HG03342 (cell line): ENCODE measurements around the gene TCP1.
"Not testable (repeated sequence)": the region's sequence is repeated elsewhere in the genome, so short reads cannot be mapped to it uniquely, and the experiment has no call there.

Experiments
- ATAC-seq: cut with Tn5 transposase; IDR thresholded peaks from one replicate; pipeline ENCODE4 v1.9.1; 2021; ENCODE audit warnings: mild to moderate bottlenecking, moderate library complexity; ENCODE audit not compliant: unreplicated experiment

TCP1 gene

DNA sequence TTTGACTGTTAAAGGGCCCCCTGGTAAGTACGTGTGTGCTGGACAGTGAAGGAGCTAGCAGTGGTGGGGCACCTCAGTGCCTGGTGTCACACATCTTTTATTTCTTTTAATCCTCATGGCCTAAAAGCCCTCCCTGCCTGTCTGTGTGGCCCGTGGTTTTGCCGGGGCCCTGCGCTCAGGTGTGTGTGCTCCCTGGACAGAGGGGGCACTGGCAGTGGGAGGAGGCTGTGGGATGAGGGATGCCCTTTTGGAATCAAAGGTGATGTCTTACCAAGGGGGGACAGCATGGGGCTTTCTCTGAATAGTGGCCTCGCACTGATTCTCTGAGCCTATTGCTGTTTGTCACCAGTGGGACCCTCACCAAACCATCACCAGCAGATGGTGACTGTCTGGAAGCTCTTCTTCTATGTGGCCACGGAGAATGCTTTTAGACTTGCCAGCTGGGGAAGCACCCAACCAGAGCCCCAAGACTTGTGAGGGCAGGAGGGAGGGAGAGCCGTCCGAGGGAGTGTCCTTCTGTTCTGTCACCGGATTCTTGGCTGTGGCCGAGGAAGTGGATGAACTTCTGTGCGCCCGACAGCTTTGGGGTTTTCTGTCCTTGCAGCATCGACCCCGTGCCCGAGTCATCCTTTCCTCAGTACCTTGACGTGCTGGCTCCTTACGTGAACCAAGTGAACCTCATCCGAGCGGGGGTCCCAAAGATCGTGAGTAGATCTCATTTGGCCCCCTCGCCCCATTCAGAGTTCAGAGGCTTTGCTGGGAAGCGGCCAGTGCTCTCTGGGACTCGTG, 28.7 kb upstream of the TCP1 start:
- no peak for ATAC-seq

DNA sequence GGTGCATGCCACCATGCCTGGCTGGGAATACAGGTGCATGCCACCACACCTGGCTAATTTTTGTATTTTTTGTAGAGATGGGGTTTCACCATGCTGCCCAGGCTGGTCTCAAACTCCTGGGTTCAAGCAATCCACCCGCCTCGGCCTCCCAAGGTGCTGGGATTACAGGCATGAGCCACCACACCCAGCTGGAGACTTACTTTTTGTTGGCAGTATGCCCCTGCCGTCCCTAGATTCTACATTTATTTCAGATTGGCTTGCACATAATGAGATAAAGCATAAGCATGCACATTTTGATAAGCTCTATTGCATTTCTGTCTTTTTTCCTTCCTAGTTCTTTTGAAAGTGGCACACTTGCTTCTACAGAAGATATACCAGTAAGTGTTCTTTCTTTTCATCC, 27.4 kb upstream of the TCP1 start:
- not testable (repeated sequence) for ATAC-seq

DNA sequence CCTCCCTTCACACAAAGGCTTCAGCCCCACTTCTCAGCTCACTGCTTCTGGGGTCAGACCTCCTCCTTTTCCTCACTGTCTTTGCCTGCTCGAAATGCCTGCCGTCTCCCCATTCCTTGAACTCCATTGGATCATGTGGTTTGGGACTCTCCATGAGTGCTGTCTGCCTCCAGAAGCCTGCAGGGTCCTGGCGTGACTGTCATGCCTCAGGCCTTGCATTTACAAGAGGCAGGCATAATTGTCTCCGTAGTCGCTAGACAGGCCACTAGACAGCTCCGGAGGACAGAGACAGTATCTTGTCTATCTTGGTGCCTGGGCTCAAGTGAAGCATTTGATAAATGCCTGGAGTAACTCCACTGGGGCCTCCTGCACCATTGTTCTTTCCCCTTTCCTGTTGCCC, 26.0 kb upstream of the TCP1 start:
- ATAC-seq = no peak

DNA sequence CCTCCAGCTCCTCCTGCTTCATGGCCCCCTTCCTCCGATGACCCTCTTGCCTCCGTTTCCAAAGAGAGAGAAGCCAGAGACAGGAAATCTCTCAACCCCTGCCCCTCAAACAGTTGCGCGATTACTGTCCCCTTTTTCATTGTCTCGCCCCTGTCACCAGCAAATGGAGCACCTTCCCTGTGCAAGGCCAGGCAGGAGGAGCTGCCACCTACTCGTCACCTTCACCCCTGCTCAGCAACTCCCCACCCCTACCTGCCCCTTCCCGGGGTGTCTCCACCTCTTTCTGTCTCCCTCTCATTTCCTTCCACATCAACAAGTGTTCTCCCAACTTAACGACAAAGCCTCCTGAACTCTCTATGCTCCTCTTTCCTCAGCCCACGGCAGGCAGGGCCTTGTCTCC, 24.4 kb upstream of the TCP1 start:
- no peak for ATAC-seq

DNA sequence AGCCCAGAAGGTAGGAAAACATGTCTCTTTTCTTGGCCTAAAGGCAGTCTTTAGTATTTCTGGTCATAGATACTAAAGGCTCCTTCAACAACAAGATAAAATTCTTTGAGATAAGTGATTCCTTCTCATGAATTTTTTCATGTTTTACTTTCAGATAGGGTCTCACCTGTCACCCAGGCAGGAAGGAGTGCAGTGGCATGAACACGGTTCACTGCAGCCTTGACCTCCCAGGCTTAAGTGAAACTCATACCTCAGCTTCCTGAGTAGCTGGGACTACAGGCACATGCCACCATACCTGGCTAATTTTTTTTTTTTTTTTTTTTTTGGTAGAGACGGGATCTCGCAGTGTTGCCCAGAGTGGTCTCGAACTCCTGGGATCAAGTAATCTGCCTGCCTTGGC, 19.7 kb upstream of the TCP1 start:
- no peak for ATAC-seq

DNA sequence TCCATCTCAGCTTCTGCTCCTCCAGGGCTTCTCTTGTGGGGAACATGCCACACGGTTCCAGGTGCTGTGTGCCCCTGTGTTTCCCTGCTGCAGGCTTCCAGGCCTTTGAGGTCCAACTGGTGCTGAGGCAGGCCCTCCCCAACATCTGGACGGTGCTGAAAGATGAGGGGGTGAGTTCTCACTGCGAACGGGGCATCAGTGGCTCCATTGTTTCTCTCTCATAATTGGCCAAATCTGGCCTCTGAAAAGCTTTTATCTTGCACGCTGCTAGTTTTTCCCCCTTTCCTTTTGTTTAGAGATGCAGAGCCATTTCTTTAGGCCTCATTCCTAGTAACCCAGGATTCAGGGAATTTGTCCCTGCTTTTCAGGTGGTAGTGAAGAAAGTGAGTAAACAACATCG, 19.2 kb upstream of the TCP1 start:
- ATAC-seq = no peak

DNA sequence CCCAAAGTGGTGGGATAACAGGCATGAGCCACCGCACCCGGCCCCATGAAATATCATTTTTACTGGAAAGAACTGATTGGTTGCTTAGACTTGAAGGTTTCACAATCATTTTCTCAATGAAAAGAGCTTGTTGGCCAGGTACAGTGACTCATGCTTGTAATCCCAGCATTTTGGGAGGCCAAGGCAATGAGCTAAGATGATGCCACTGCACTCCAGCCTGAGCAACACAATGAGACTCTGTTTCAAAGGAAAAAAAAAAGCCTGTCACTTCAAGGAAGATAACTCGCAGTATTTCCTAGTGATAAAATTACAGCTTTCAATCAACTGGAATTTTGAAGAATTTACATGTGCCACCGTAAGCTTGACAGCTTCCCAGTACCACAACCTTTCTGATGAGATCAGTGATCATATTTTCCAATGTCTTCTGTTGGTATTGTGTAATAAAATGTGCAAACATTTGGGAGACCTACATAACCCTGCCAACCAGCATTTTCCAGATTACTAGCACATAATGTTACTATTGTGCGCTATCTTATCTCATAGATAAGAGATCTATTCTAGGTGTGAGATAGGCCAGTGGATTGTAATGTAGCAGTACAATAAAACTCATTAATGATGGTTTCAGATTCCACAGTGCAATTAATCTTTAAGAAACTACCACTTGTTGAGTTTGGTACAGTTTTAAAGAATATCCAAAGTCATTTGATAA, 17.9 kb upstream of the TCP1 start:
- ATAC-seq = no peak

DNA sequence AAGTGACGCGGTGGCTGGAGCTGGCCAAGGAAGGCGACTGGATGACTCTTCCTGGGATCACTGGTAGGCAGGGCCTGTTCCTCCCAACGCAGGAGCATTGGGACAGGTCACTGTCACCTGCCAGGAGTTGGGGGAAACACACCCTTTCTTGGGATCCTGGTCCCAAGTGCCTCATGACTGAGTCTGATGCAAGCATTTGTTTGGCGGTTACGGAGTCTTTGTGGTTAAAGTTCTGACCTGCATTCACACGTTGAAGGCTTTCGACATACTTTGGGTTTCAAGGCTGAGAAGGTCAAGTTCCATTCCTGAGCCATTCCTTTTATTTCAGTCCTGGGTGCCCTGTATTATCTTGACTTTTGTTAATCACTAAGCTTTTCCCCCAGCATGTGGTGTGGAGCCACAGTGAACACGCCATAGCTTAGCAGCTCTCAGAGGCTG, 16.6 kb upstream of the TCP1 start:
- ATAC-seq = no peak

DNA sequence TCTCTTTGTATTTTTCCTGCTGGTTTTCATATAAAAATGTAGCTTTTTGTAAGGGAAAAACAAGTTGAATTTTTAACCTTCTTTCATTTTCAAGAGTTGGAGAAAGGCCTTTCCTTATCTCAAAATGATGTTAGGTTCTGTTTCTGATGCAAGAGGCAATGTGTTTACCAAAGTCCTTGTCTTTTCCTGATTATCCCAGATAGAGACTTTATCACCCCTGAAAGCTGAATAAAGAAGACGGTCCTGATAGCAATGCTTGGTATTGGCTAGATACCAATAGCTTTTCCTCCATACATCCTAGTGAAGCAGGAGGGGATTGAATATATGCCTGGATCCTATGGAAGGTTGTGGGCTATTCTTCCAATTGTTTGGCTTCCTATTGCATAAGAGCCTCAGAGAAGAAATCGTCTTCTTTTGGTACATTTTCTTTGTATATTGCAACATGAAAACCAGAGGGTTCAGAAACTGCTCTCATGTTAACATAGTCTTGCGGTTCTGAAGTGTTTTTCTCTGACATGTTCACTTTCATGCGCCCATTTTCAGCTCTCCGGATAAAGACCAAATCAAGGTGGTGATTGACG, 16.1 kb upstream of the TCP1 start:
- ATAC-seq = no peak

DNA sequence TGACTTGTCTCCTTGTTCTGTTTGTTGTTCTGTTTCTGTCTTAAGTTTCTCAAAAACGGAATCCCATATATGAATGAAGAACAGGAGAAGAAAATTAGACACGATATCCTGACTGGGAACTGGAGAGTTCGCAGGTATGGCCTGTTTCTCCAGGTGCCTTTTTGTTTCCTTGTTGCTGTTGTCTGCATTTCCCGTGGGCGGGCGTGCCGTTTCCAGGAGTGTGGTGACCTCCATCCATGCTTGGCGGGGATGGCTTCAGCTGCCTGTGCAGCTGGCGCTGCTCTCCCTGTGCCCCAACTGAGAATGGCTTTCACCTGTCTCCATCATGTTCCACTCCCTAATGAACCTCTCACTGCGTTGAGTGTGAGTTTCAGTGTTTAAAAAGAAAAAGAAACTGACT, 15.1 kb upstream of the TCP1 start:
- ATAC-seq = no peak

DNA sequence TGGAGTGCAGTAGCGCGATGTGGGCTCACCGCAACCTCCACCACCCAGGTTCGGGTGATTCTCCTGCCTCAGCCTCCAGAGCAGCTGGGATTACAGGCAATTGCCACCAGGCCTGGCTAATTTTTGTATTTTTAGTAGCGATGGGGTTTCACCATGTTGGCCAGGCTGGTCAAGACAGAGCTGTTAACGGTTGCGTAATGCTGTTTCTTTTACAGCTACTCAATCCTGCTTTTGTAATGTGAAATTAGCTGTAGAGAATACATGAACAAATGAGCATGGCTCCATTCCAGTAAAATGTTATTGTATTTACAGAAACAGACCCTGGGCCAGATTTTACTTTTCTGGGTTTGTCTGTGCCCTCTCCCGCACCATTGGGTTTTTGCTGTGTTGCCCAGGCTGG, 12.5 kb upstream of the TCP1 start:
- ATAC-seq = no peak

DNA sequence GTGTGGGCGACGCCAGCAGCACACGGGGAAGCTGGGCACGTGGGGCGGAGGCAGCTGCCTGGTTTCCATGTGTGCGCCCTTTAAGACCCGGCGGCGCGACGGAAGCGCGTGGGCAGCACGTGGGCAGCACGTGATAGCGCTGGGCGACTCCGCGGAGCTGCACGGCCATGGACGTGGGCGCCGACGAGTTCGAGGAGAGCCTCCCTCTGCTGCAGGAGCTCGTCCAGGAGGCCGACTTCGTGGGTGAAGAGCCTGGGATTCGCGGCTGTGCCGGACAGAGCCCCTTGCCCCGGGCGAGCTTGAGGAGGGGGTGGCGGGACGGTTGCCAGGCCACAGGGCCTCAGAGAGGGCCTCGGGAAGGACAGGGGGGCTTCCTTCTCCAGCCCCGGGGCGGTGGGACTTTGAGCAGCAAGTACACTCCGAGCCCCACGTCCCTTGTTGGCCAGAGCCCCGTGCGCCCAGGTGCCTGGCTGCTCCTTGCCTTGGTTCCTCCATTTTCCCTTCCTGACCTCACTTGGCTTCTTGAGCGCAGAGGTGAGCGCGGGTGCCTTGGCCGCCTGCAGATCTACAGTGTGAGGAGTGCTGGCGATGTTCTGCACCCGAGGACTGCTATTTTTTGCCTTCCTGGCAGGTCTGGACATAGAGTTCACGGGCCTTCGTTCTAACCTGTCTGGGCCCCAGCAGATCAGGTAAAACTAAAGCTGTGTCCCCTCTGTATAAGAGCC, 10.9 kb upstream of the TCP1 start, which contains the start of gene PNLDC1:
Gene PNLDC1, plus strand, starts transcription at position 136 of the 725 bp plus-strand sequence. Its CDS starts 32 bp downstream, at position 168.
- no peak for ATAC-seq

DNA sequence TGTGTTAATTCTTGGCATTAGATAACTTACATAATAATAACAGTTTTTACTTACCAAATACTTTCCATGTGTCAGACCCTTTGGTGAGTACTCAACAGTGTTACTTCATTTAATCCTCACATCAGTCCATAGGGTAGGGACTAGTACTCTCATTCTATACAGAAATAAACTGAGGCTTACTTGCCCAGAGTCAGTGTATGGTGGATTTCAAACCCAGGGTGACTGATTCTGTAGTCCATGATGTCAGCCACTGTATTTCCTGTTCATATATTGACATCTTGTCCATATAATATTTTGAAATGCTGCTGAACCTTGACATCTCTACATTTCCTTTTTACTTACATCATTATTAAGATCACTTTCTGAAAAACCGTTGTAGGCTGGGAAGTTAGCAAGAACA, 8.2 kb upstream of the TCP1 start:
- ATAC-seq = no peak

DNA sequence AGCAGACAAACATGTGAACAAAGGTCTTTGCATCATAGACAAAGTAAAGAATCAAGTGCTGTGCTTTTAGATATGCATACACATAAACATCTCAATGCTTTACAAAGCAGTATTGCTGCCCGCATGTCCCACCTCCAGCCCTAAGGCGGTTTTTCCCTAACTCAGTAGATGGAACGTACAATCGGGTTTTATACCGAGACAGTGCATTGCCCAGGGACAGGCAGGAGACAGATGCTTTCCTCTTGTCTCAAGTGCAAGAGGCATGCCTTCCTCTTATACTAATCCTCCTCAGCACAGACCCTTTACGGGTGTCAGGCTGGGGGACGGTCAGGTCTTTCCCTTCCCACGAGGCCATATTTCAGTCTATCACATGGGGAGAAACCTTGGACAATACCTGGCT, 5.6 kb upstream of the TCP1 start:
- ATAC-seq = not testable (repeated sequence)

DNA sequence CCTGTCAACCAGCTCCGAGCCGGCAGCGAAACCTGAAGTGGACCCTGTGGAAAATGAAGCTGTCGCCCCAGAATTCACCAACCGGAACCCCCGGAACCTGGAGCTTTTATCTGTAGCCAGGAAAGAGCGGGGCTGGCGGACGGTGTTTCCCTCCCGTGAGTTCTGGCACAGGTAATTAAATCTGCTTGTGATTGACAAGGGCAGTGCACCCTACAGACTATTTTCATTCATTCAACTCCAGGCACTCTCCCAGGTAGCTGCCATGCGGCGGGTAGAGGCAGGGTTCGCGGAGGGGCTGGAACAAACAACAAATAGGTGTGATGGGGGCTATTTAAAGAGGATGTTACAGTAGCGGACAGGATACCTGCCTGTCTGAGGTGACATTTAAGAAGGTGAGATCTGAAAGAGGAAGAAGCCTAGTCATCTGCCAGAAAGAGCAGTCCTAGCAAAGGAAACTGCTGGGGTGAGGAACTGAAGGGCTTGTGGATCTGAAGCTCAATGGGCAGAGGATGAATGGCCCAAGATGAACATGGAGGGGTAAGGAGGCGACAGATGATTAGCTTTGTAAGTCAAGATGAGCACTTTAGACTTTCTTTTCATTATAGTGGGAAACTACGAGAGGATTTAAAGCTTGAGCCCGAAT, 1.7 kb upstream of the TCP1 start:
- ATAC-seq = no peak

DNA sequence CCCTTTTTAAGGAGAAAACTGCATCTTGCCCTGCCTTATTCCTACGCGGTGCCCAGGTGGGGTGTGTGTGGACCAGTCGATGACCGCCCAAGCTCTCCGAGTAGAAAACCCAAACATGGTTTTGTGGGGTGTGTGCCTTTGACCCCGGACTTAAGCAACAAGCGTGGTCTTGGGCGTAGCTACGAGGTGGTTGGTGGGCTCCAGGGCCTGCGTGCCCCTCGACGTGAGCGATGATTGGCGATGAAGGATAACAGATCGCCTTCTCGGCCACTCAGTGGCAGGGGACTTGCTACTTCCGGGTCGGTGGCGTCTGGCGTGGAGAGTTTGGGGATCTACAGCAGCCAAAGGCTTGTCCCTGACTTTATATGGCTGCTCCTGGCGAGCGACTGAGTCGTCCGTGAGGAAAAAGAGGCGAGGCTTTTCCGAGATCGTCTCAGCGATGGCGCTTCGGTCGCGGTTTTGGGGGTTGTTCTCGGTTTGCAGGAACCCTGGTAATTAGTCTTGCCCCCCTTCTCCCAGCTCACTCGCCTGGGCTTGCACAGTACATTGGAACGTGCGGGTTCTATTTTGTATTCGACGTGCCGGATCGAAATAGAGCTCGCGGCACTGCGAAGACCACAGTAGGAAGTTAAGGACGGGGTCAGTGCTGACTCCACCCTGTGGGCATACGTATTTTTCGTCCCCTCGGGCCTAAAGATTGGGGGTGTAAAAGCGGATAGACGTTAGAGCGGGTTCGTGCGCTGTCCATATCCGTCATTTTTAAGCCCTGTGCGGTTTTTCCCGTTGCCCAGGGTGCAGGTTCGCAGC, 950 bp upstream of the TCP1 start, which contains the start of gene MRPL18:
Gene MRPL18, plus strand, starts transcription at position 319 of the 807 bp plus-strand sequence. Its CDS starts 121 bp downstream, at position 440.
- peak; percentile 83 for ATAC-seq

DNA sequence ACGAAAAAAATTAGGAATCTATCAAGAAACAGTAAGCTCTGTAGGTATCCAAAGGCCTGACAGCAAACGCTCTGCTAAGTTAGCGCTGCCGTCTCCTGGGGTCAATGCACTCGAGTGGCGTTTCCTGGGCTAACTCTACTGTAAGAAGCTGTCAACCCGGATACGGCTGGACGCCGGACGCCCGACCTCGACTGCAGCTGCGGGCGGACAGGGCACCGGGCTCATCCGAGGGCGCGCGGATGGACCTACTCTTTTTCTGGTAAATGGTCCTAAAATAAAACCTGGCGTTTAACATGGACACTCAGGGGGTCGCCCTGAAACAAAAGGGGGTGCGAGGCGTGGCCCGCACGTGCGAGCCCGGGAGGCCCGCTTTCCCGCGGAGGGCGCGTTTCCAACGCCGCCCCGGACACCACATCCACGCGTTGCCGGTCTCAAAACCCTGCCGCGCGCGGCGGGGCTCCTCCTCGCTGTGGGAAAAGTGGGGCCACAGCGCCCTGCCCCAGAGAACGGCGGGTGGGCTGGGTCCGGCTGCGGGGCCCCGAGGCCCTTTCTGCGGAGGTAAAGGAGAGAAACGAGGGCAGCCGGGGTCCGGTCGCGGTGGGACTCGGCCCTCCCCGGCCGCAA, 537 bp downstream of the TCP1 start:
- peak; percentile 0 for ATAC-seq

DNA sequence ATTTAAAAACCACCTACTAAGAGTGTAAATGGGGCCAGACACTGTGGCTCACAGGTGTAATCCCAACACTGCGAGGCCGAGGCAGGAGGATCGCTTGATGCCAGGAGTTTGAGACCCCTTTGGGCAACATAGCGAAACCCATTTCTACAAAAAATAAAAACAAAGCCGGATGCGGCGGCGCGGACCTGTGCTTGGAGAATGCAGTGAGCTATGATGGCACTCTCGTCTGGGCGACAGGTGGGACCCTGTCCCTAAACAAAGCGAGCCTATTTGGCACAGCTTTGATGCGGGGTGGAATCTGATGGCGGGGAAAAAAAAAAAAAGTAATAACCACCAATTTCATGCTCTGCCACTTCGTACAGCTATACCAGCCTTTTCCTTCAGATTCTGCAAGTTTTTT, 1.1 kb downstream of the TCP1 start:
- ATAC-seq = no peak

DNA sequence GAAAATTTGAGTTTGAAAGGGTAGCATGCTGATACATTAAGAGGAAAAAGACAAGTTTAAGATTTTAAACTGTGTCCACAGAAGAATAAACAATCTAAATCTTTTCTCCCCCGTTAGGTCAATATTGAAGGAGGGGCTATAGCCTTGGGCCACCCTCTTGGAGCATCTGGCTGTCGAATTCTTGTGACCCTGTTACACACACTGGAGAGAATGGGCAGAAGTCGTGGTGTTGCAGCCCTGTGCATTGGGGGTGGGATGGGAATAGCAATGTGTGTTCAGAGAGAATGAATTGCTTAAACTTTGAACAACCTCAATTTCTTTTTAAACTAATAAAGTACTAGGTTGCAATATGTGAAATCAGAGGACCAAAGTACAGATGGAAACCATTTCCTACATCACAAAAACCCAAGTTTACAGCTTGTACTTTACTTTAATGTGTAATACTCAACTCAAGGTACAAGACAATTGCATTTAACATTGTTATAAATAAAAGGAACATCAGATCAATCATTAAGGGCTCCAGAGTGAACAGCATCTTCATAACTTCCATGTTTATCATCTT, 10.8 kb downstream of the TCP1 start:
- ATAC-seq = no peak
